ENCODE results near the gene NLRP6.
"Not testable (repeated sequence)": the region's sequence is repeated elsewhere in the genome, so short reads cannot be mapped to it uniquely, and the experiment has no call there.

Gene NLRP6

GRCh38 chr11:278001-278951 is at the start of gene NLRP6:
Gene NLRP6 (plus strand): TSS chr11:278407. CDS start chr11:278570, 163 bp downstream.
- DNase-seq (ENCODE audit: low spot score), result no peak

DNA sequence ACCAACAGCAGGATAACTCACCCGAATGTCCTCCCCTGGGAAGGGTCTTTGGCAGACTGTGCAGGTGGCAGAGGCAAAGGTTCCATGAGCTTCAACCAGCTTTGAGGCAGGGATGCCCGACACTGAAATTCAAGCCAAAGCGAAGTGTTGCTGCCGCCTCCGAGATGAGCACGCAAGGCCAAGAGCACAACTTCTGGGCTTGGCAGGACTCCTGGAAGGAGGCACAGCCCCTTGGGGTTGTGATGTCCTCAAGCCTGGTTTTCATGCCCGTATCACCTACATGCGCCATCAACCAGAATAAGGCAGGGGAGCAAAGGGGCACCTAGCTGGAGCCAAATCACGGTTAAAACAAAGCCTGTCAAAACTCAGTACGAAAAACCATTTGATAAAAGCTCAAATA is 47.8 kb upstream of the NLRP6 start:
- DNase-seq (ENCODE audit: low spot score), result no peak

DNA sequence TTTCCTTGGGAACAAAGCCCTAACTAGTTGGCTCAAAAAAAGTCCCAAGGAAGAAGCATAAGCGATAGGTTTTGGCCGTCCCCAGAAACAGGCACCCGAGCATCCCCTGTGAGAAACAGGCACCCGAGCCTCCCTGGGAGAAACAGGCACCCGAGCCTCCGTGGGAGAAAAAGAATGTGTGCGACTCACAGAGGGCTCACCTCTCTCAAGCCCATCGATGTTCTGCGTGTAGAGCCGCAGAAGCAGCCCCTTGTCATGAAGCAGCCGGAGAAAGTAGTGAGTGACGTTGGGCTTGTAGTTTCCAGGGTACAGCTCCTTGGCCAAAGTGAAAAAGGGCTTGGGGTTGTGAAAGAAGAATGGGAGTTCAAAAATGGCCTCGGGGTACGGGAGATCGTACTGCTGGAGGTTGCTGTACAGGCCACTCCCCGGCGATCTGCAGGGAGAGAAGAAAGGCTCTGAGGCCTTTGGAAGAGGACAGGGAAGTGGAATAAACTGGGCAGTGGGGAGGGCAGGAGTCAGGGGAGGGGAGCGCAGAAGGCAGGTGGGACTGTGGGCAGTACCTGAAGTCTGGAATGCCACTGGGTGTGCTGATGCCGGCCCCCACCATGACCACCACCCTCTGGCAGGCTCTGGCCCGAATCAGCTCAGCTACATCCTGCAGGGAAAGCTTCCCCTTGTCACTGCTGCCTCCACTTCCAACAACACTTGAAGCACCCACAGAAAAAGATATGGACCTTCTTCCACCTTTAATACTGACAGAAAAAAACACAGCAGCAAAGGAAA is 45.2 kb upstream of the NLRP6 start:
- DNase-seq (ENCODE audit: low spot score), result no peak

- DNase-seq (ENCODE audit: low spot score), result no peak
Measured at GRCh38 chr11:235180-235579, 43.0 kb upstream of the NLRP6 start.

- no peak for DNase-seq (ENCODE audit: low spot score)
Measured at GRCh38 chr11:235609-235996, 42.6 kb upstream of the NLRP6 start.

GRCh38 chr11:235997-236773 is 42.0 kb upstream of the NLRP6 start, which contains the start of gene SIRT3:
Gene SIRT3 (minus strand): TSS chr11:236342. CDS start chr11:236328, 14 bp downstream.
- peak; percentile 100 for DNase-seq (ENCODE audit: low spot score)

DNA sequence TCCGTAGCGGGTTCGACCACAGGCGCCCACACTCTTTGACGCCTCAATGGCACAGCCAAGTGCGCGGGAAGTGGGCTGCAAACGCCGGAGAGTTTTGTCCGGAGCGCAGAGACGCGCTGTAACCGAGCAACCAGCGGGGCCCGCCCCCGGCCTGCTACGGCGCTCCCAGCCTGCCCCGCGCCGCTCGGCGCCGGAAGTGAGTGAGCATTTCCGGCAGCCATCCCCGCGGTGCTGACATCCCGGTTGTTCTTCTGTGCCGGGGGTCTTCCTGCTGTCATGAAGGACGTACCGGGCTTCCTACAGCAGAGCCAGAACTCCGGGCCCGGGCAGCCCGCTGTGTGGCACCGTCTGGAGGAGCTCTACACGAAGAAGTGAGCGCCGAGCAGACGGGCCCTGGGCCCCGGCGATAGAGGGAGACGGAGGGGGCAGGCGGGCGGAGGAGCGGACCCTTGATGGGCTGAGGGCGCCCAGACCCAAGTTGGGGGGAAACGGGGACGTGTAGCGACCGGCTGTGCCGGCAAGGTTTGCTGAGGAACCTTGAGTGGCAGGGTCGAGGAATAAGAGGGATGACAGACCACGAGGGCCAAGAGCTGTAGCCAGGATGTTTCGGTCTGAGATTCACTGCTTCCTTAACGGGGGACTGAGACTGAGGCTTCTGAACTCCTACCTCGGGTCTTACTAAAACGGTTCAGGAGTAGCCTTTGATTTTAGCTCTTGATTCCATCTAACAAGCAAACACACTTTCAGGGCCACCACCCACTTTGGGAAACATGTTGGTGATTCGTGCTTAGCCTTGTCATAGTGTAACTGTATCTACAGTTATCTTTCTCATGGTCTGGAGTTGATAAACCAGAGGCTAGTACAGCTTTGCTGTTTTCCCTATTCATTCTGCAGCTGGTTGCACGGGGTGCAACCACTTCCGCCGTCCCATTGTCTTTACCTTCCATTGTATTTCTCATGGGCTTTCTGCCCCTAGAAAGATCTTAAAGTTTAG is 41.1 kb upstream of the NLRP6 start, which contains the start of gene PSMD13:
Gene PSMD13 (plus strand): TSS at position 203 of the 994 bp plus-strand sequence. CDS start 74 bp downstream, at position 277.
- DNase-seq (ENCODE audit: low spot score), result peak; percentile 96

GRCh38 chr11:238346-238745 is 39.9 kb upstream of the NLRP6 start:
- not testable (repeated sequence) for DNase-seq (ENCODE audit: low spot score)

GRCh38 chr11:240315-240714 is 37.9 kb upstream of the NLRP6 start:
- no peak for DNase-seq (ENCODE audit: low spot score)

- DNase-seq (ENCODE audit: low spot score), result no peak
Measured at GRCh38 chr11:241634-242033, 36.6 kb upstream of the NLRP6 start.

DNA sequence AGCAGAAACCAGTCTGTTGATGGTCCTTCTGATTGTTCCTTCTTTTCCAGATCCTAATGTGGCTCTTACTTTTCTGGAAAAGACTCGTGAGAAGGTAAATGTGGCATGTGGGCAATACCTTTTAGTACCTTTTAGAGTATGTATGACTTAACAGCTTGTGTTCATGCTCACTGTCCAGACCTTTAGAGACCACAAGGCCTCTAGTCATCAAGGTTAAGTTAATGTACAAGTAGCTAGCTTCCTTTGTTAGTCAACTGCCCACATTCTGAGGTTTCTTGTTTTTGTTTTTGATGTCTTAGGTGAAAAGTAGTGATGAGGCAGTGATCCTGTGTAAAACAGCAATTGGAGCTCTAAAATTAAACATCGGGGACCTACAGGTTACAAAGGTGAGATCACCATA is 33.8 kb upstream of the NLRP6 start:
- no peak for DNase-seq (ENCODE audit: low spot score)

DNA sequence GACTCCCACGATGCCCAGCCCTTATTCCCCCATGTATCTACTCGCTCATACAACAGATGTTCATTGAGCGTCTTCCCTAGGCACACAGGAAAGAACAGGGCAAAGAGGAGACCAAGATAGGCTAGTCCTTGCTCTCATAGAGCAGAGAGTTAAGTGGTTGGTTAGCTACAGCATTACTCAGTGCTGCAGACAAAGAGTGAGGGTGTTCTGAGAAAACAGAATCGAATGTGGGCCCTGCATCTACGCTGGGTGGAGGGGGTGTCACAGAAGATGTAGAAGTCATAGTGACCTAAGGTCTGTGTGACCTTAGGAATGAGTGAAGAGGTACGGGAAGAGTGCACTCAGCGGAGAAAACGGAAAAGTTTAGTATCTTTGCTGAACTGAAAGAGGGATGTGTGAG is 29.1 kb upstream of the NLRP6 start:
- DNase-seq (ENCODE audit: low spot score), result no peak

DNA sequence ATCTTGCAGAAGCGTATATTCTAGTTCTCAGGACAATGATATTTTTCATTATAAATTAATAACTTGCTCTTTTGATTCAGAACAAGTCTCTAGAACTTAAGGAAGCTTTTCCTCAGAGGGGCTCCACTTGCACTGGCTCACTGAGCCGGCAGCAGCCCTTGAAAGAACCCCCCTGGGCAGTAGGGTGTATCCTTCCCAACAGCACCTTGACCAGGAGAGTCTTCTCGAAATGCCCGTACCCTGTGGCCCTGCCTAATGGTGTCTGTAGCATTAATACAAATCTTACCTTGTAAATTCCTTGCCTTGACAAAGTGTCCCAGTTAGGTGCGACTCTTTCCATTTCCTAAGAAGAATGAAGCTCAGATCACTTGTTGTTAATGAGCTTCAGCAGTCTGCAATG is 27.9 kb upstream of the NLRP6 start:
- no peak for DNase-seq (ENCODE audit: low spot score)

- DNase-seq (ENCODE audit: low spot score), result peak; percentile 82
Measured at GRCh38 chr11:250740-251299, 27.4 kb upstream of the NLRP6 start.

DNA sequence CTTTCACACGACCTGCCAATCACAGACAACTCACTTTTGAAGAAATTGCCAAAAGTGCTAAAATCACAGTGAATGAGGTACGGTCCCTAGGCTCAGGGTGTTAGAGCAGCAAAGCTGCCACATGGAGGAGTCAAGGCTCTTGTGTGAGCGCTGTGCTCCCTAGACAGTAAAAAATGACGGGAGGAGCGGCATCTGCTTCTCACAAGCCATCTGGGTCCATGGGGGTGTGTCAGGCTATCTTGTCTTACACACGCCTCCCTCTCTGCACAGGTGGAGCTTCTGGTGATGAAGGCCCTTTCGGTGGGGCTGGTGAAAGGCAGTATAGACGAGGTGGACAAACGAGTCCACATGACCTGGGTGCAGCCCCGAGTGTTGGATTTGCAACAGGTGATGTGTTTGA is 26.7 kb upstream of the NLRP6 start:
- no peak for DNase-seq (ENCODE audit: low spot score)

- DNase-seq (ENCODE audit: low spot score), result no peak
Measured at GRCh38 chr11:252666-253065, 25.5 kb upstream of the NLRP6 start.

- no peak for DNase-seq (ENCODE audit: low spot score)
Measured at GRCh38 chr11:253160-253885, 24.9 kb upstream of the NLRP6 start.

GRCh38 chr11:253886-254270 is 24.3 kb upstream of the NLRP6 start:
- DNase-seq (ENCODE audit: low spot score), result no peak

DNA sequence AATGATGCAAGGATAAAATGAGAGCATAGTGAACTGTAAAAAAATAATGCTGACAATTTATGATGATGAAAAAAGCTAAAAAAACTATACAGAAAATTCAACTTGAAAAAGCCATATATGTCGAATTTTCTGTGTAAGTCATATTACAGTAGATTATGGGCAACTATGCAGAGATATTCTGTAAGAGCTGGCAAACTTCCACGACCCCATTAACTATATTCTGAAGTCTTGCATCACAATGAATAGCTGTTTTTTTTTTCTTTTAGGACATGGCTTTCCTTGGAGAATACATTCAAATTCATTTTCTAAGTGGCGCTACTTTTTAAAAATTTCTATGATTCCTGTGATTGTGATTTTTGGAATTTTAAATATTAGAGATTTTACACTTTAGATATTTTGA is 23.0 kb upstream of the NLRP6 start:
- no peak for DNase-seq (ENCODE audit: low spot score)

DNA sequence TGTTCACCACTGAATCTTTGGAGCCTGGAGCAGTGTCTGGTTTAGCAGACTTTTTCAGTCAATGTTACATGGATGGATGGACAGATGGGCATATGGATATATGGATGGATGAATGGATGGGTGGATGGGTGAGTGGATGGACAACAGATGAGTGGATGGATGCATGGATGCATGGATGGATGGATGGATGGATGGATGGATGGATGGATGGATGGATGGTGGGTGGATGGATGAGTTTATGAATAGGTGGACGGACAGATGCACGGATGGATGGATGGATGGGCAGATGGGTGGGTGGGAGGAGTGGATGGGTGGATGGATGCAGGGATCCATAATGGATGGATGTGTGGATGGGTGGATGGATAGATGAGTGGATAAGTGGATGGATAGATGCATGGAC is 22.4 kb upstream of the NLRP6 start:
- DNase-seq (ENCODE audit: low spot score), result no peak

All from iPS-NIHi11 (cell line).